ENCODE measurements around the gene CELF4.

- TF ChIP-seq REST (IDR thresholded peaks at IDR 0.05; ENCODE audit: insufficient replicate concordance, low read depth), result no peak
- no peak for TF ChIP-seq GABPA (IDR thresholded peaks at IDR 0.05; ENCODE audit: low read depth)
These were observed 140.4 kb downstream of the CELF4 start for GRCh38 chr18:37425222-37425621.
